ENCODE measurements around the gene PRKD2.

DNA sequence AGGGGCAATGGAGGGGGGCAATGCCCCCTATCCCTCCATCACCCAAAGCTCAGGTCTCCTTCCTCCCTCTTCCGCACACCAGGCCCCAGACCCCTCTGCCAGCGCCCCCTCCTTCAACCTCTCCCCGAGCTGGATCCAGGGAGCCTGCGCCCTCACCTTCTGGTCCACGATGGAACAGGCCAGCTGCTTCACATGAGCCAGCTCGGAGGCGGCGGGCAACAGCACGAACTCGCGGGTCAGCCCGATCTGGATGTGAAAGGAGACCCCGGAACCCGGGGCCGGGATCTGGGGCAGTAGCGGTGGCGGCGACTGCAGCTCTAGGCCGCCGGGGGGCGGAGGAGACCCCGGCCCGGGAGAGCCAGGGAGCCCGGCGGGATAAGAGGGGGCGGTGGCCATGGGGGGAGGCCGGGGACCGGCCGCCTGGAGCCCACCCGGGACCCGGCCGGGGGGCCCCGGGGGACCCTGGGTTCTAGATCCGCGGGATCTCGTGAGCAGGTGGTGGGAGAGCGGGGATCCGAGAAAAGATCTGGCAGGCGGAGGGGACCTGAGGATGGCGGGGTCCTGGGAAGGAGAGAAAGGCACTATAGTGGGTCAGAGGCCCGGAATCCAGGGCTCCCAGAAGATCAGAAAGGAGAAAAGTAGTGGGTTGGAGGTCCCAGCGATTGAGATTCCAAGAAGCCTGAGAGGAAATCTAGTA lies 791 bp downstream of the PRKD2 start:
- TF ChIP-seq, protein P1, sequence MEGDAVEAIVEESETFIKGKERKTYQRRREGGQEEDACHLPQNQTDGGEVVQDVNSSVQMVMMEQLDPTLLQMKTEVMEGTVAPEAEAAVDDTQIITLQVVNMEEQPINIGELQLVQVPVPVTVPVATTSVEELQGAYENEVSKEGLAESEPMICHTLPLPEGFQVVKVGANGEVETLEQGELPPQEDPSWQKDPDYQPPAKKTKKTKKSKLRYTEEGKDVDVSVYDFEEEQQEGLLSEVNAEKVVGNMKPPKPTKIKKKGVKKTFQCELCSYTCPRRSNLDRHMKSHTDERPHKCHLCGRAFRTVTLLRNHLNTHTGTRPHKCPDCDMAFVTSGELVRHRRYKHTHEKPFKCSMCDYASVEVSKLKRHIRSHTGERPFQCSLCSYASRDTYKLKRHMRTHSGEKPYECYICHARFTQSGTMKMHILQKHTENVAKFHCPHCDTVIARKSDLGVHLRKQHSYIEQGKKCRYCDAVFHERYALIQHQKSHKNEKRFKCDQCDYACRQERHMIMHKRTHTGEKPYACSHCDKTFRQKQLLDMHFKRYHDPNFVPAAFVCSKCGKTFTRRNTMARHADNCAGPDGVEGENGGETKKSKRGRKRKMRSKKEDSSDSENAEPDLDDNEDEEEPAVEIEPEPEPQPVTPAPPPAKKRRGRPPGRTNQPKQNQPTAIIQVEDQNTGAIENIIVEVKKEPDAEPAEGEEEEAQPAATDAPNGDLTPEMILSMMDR (IDR thresholded peaks at IDR 0.05) = no peak
- no peak for TF ChIP-seq POLR2A (IDR thresholded peaks at IDR 0.05)
